Gastrocnemius medialis (tissue), 4 donors: ENCODE results near the gene ITGA8.

ENCODE experiments used
- POLR2A ChIP-seq, 2 donors: fragments of 450-650 bp; IDR thresholded peaks; one replicate each; pipeline ENCODE4 v1.6.1; 2017; ENCODE audit warnings: antibody characterized with exemption in 2 of 2, mild to moderate bottlenecking in 2 of 2, moderate library complexity in 2 of 2
- TF ChIP-seq, protein P1 (sequence below), 5 experiments: fragments of 450-650 bp in 3 of 5; fragments of 200-600 bp in 2 of 5; sonication (generic) in 2 of 5; IDR thresholded peaks in 4 of 5; conservative IDR thresholded peaks in 1 of 5; 1 replicate in 4 of 5; 2 replicates in 1 of 5; pipeline ENCODE4 v1.5.1; 2016 to 2019; ENCODE audit warnings: antibody characterized with exemption in 5 of 5, mild to moderate bottlenecking in 3 of 5, moderate library complexity in 3 of 5

DNA sequence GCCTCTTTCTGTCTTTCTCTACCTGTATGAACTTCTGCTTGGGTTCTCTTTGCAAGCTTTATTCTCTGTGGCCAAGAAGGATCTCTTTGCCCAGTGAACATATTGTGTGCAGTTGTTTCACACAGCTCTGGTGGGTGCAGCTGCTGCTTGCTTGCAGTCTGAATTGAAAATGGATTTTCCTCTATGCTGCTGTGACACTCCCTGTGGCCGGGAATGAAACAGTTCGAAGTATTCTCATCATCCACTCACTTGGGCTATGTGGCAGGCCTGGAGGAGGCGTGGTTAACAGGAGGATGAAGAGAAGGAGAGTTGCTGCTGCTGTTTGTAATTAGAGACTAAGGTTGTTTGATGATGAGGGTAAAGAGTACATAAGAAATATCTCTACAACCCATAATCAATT, 28.4 kb upstream of the ITGA8 start:
- TF ChIP-seq POLR2A (IDR thresholded peaks at IDR 0.05): no peak
- TF ChIP-seq, protein P1, sequence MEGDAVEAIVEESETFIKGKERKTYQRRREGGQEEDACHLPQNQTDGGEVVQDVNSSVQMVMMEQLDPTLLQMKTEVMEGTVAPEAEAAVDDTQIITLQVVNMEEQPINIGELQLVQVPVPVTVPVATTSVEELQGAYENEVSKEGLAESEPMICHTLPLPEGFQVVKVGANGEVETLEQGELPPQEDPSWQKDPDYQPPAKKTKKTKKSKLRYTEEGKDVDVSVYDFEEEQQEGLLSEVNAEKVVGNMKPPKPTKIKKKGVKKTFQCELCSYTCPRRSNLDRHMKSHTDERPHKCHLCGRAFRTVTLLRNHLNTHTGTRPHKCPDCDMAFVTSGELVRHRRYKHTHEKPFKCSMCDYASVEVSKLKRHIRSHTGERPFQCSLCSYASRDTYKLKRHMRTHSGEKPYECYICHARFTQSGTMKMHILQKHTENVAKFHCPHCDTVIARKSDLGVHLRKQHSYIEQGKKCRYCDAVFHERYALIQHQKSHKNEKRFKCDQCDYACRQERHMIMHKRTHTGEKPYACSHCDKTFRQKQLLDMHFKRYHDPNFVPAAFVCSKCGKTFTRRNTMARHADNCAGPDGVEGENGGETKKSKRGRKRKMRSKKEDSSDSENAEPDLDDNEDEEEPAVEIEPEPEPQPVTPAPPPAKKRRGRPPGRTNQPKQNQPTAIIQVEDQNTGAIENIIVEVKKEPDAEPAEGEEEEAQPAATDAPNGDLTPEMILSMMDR (IDR thresholded peaks at IDR 0.05 in 4 of 5, conservative IDR thresholded peaks at IDR 0.05 in 1 of 5): no peak
